ENCODE measurements around the gene SMAD6.

DNA sequence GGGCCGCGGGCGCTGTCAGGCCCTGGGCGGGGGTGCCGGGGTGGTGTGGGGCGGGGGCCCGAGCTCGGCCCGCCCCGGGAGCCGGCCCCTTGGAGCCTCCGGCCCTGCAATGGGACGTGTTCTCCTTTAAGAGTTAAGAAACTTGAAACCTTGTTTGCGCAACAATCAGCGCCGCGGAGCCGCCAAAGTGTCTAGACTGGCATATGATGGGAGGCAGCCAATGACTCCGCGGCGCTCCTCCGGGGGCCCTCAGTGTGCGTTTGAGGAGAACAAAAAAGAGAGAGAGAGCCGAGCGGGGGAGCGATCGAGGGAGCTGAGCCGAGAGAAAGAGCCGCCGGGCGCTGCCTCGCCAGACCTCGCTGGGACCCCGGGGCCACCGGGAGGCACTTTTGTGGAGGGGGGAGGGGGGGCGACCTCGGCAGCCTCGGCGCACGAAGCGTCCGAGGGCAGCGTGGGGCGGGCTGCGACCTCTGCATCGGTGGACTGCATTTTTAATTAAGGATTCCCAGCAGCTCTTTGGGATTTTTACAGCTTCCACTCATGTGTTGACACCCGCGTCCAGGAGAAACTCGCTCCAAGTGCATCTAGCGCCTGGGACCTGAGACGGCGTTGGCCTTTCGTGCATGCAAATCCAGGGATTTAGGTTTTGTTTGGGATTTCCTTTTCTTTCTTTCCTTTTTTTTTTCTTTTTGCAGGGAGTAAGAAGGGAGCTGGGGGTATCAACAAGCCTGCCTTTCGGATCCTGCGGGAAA, at the start of gene SMAD6:
- no peak for TF ChIP-seq CTCF (IDR thresholded peaks at IDR 0.05)
- TF ChIP-seq POLR2A (IDR thresholded peaks at IDR 0.05) = no peak
